IMR-90 (cell line): ENCODE measurements around the gene PLEKHH1. TPM values are rescaled to one million over a fixed set of nuclear protein-coding genes. Genes with fewer than 3 reads are reported as not detected.
A peak's percentile ranks its signal among the peaks of the same experiment; 100 is the strongest.

ENCODE experiments used
- ATAC-seq: fragments of 200-7000 bp; cut with Tn5 transposase; 2 replicates; pipeline ENCODE4 v1.9.1; 2020; ENCODE audit warnings: low read depth, mild to moderate bottlenecking, moderate library complexity
- BruUV-seq: library from RNA; stranded (reverse); fragments of 400-500 nt; replicated peaks from 2 replicates; lab custom pipeline; 2021; lab: Mats Ljungman, UMichigan
- CTCF ChIA-PET: fragments of 300-600 bp; formaldehyde crosslinking; extraction: SDS; loops from one replicate; lab custom pipeline; 2021; ENCODE audit warnings: antibody characterized with exemption; lab: Yijun Ruan, JAX
- POLR2A ChIA-PET: fragments of 300-600 bp; sonication (Branson Sonifier 250); formaldehyde crosslinking; loops from one replicate; lab custom pipeline; 2022; ENCODE audit warnings: antibody characterized with exemption; ENCODE audit not compliant: unreplicated experiment; lab: Charles Lee
- DNase-seq: peaks from one replicate; pipeline ENCODE4 v3.0.0; 2013
- H2AFZ ChIP-seq: replicated peaks from 2 replicates; pipeline ENCODE3; 2013; ENCODE audit warnings: low read length, mild to moderate bottlenecking; ENCODE audit not compliant: poor library complexity
- H2AK5ac ChIP-seq: 2 replicates; pipeline ENCODE4 v1.6.1; 2013; ENCODE audit warnings: low read depth, low read length, inconsistent platforms
- H2AK9ac ChIP-seq: replicated peaks from 2 replicates; pipeline ENCODE3; 2013; ENCODE audit warnings: mild to moderate bottlenecking, low read depth, low read length, moderate library complexity; ENCODE audit not compliant: poor library complexity
- H2BK120ac ChIP-seq: 2 replicates; pipeline ENCODE4 v1.6.1; 2013; ENCODE audit warnings: low read depth, low read length, inconsistent platforms
- H2BK15ac ChIP-seq: 3 replicates; pipeline ENCODE4 v1.6.1; 2013; ENCODE audit warnings: low read depth, low read length, inconsistent platforms
- H2BK20ac ChIP-seq: 2 replicates; pipeline ENCODE4 v1.6.1; 2013; ENCODE audit warnings: low read depth, mild to moderate bottlenecking, inconsistent platforms, low read length, moderate library complexity
- H2BK5ac ChIP-seq: 2 replicates; pipeline ENCODE4 v1.6.1; 2013; ENCODE audit warnings: mild to moderate bottlenecking, low read depth, low read length, inconsistent platforms; ENCODE audit not compliant: poor library complexity, severe bottlenecking
- H3K14ac ChIP-seq: replicated peaks from 2 replicates; pipeline ENCODE4 v1.6.1; 2013; ENCODE audit warnings: low read depth, low read length, inconsistent platforms
- H3K18ac ChIP-seq: 2 replicates; pipeline ENCODE4 v1.6.1; 2013; ENCODE audit warnings: low read depth, low read length, control low read depth
- H3K23ac ChIP-seq: 2 replicates; pipeline ENCODE4 v1.6.1; 2013; ENCODE audit warnings: low read depth, low read length, inconsistent platforms
- H3K27ac ChIP-seq: 2 replicates; pipeline ENCODE4 v1.5.1; 2013; ENCODE audit warnings: mild to moderate bottlenecking, control low read depth, low read length; ENCODE audit not compliant: insufficient read depth
- H3K27me3 ChIP-seq: 2 replicates; pipeline ENCODE4 v1.6.1; 2013; ENCODE audit warnings: low read length; ENCODE audit not compliant: control insufficient read depth, insufficient read depth
- H3K36me3 ChIP-seq: 2 replicates; pipeline ENCODE4 v1.6.1; 2013; ENCODE audit warnings: low read length, mixed read lengths; ENCODE audit not compliant: control insufficient read depth, insufficient read depth
- H3K4ac ChIP-seq: 2 replicates; pipeline ENCODE4 v1.6.1; 2013; ENCODE audit warnings: low read depth, low read length, inconsistent platforms
- H3K4me1 ChIP-seq: 2 replicates; pipeline ENCODE4 v1.6.1; 2013; ENCODE audit warnings: low read length, mixed read lengths; ENCODE audit not compliant: control insufficient read depth, insufficient read depth
- H3K4me2 ChIP-seq: 2 replicates; pipeline ENCODE4 v1.6.1; 2013; ENCODE audit warnings: low read depth, mild to moderate bottlenecking, control low read depth, low read length, moderate library complexity
- H3K4me3 ChIP-seq: 2 replicates; pipeline ENCODE4 v1.5.1; 2013; ENCODE audit warnings: low read depth, mild to moderate bottlenecking, control low read depth, low read length, moderate library complexity; ENCODE audit not compliant: insufficient read depth
- H3K56ac ChIP-seq: 2 replicates; pipeline ENCODE4 v1.6.1; 2013; ENCODE audit warnings: low read length, inconsistent platforms; ENCODE audit not compliant: insufficient read depth; ENCODE audit errors: extremely low read depth
- H3K79me1 ChIP-seq, 2 experiments: 2 replicates each; pipeline ENCODE4 v1.6.1; 2013; ENCODE audit warnings: low read length in 2 of 2, inconsistent platforms in 1 of 2, low read depth in 1 of 2
- H3K9ac ChIP-seq: 2 replicates; pipeline ENCODE4 v1.6.1; 2013; ENCODE audit warnings: low read depth, low read length, control low read depth
- H3K9me1 ChIP-seq: 2 replicates; pipeline ENCODE4 v1.6.1; 2013; ENCODE audit warnings: low read length, inconsistent platforms; ENCODE audit not compliant: insufficient read depth
- H3K9me3 ChIP-seq: 2 replicates; pipeline ENCODE4 v1.6.1; 2013; ENCODE audit warnings: low read length; ENCODE audit not compliant: control insufficient read depth, insufficient read depth
- H4K20me1 ChIP-seq: 2 replicates; pipeline ENCODE4 v1.6.1; 2013; ENCODE audit warnings: low read length, inconsistent platforms; ENCODE audit not compliant: insufficient read depth
- H4K5ac ChIP-seq: 2 replicates; pipeline ENCODE4 v1.6.1; 2013; ENCODE audit warnings: mild to moderate bottlenecking, low read depth, low read length, control low read depth
- H4K8ac ChIP-seq, 2 experiments: 2 replicates each; pipeline ENCODE4 v1.6.1; 2013; ENCODE audit warnings: low read depth in 2 of 2, low read length in 2 of 2, control low read depth in 1 of 2, inconsistent platforms in 1 of 2
- H4K91ac ChIP-seq: 2 replicates; pipeline ENCODE4 v1.6.1; 2013; ENCODE audit warnings: low read depth, low read length, inconsistent platforms; ENCODE audit not compliant: insufficient read depth
- RAD21 ChIP-seq: IDR thresholded peaks from 2 replicates; pipeline ENCODE4 v1.6.1; 2012; ENCODE audit warnings: low read length, improper control_type of control experiment
- SMC3 ChIP-seq: fragments of 150-350 bp; IDR thresholded peaks from 2 replicates; pipeline ENCODE4 v1.6.1; 2016; ENCODE audit warnings: low read depth, mild to moderate bottlenecking, antibody characterized with exemption, low read length, moderate library complexity
- WGBS, 2 experiments: methylation state at CpG; one replicate each; pipeline versions ENCODE4 v1.1.5 to v1.1.7; 2013; ENCODE audit warnings: missing lambda C conversion rate in 2 of 2; ENCODE audit not compliant: insufficient read length in 1 of 2; ENCODE audit errors: extremely low coverage in 2 of 2; 5-methylcytosine and 5-hydroxymethylcytosine counted together
- dilution Hi-C: fragments of 300-500 bp; cut with HindIII; formaldehyde crosslinking; loops from one replicate; pipeline ENCODE4 v1.14.3; 2018; ENCODE audit warnings: low sequenced_read_pairs; ENCODE audit not compliant: unreplicated experiment
- in situ Hi-C: fragments of 300-500 bp; cut with MboI; formaldehyde crosslinking; loops from 3 replicates; pipeline ENCODE4 v1.14.3; 2019; ENCODE audit warnings: low sequenced_read_pairs, inconsistent platforms, mixed read lengths
- intact Hi-C: fragments of 100-400 bp; cut with micrococcal nuclease; formaldehyde crosslinking; loops from 2 replicates; pipeline ENCODE4 v1.10.0; 2022
- polyA plus RNA-seq, 3 experiments: library from polyadenylated mRNA; depleted of rRNA; stranded (reverse); fragments of >200 nt; gene quantifications; 2 replicates each; pipeline ENCODE4 v1.2.3, GENCODE V29; 2012; ENCODE audit warnings: low replicate concordance in 1 of 3
- total RNA-seq: library from RNA; depleted of rRNA; stranded (reverse); fragments of >200 nt; gene quantifications from 2 replicates; pipeline ENCODE4 v1.2.3, GENCODE V29; 2012
- TF ChIP-seq, protein P1 (sequence below): conservative IDR thresholded peaks from 2 replicates; pipeline ENCODE4 v1.5.1; 2012; ENCODE audit warnings: mild to moderate bottlenecking, low read depth, low read length, improper control_type of control experiment
- TF ChIP-seq, protein P2 (sequence below): fragments of 150-350 bp; IDR thresholded peaks from 2 replicates; pipeline ENCODE4 v1.6.1; 2016; ENCODE audit warnings: low read depth, mild to moderate bottlenecking, low read length, moderate library complexity, borderline replicate concordance

PLEKHH1 gene
- total and polyA plus RNA-seq, 2 of the 4 experiments (the other 2 are of a cell fraction): under 0.01 to 0.34 TPM

DNA sequence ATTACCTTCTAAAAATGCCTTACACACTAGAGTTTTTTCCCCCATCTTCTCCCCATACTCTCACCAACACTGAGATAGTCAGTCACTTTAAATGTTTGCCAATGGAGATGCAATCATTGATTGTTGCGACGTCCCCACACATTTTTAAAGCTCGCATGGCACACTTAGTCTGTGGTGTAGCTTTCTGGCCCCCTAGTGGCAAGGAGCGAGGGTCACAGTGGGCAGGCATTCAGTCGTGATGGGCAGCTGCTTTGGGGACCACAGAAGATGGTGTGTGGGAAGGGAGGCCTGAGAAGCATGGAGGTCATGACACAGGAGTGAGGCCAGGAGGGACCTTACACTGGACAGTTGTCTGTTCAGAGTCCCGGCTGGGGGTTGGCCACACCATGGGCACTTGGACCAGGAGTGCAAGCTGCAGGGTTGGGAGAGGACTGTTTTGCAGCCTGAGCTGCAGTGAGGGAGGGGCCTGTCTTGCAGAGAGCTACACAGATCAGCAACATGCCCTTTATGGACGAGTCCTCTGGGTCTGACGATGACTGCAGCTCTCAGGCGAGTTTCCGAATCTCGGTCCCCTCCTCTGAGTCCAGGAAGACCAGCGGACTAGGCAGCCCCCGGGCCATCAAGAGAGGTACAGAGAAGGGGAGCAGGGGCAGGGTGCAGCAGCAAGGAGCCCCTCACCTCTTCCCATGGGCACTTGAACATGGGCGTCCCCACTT lies 38.3 kb downstream of the PLEKHH1 start:
- Histone ChIP-seq H2AFZ (peak overlapping the region; percentile 71), H2AK9ac (peak overlapping the region; percentile 11), H3K27me3 (peaks cover 9% of the 10 kb centered on the region), H3K4me1 (no peaks in the 10 kb centered on the region), H3K36me3 (no peaks in the 10 kb centered on the region), H3K23ac (no peak overlapping the region), H3K56ac (no peak overlapping the region), H2BK5ac (no peak overlapping the region), H3K4me2 (no peak overlapping the region), H4K91ac (no peak overlapping the region), H3K27ac (no peak overlapping the region), H4K5ac (no peak overlapping the region), H2BK120ac (no peak overlapping the region), H3K79me1 (no peaks in the 10 kb centered on the region), H3K4me3 (no peak overlapping the region), H4K20me1 (no peaks in the 10 kb centered on the region), H3K14ac (no peak overlapping the region), H2BK15ac (no peak overlapping the region), H3K9me3 (no peaks in the 10 kb centered on the region), H2BK20ac (no peak overlapping the region), H3K9ac (no peak overlapping the region), H4K8ac (no peak overlapping the region), H2AK5ac (no peak overlapping the region), H3K18ac (no peak overlapping the region), H3K9me1 (no peaks in the 10 kb centered on the region), H3K4ac (no peak overlapping the region)
- TF ChIP-seq SMC3: peak; percentile 80
- TF ChIP-seq, protein P1, sequence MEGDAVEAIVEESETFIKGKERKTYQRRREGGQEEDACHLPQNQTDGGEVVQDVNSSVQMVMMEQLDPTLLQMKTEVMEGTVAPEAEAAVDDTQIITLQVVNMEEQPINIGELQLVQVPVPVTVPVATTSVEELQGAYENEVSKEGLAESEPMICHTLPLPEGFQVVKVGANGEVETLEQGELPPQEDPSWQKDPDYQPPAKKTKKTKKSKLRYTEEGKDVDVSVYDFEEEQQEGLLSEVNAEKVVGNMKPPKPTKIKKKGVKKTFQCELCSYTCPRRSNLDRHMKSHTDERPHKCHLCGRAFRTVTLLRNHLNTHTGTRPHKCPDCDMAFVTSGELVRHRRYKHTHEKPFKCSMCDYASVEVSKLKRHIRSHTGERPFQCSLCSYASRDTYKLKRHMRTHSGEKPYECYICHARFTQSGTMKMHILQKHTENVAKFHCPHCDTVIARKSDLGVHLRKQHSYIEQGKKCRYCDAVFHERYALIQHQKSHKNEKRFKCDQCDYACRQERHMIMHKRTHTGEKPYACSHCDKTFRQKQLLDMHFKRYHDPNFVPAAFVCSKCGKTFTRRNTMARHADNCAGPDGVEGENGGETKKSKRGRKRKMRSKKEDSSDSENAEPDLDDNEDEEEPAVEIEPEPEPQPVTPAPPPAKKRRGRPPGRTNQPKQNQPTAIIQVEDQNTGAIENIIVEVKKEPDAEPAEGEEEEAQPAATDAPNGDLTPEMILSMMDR: peak; percentile 85
- peak; percentile 77 for TF ChIP-seq RAD21
- TF ChIP-seq, protein P2, sequence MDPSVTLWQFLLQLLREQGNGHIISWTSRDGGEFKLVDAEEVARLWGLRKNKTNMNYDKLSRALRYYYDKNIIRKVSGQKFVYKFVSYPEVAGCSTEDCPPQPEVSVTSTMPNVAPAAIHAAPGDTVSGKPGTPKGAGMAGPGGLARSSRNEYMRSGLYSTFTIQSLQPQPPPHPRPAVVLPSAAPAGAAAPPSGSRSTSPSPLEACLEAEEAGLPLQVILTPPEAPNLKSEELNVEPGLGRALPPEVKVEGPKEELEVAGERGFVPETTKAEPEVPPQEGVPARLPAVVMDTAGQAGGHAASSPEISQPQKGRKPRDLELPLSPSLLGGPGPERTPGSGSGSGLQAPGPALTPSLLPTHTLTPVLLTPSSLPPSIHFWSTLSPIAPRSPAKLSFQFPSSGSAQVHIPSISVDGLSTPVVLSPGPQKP: no peak
- in situ Hi-C loops: no loop called here
- ChIA-PET POLR2A (no interaction called here), CTCF (interaction anchor here (0.6 to 3.6 kb wide), 20 partner anchors 9 to 187 kb away, joined by 3 to 39 read pairs (median 4); partner anchors contain the start of genes PIGH and PLEKHH1)
- WGBS, 2 experiments: no CpG with 5 or more reads among the region's 14 CpGs
- peak; percentile 44 for DNase-seq
- dilution Hi-C loops: no loop called here
- peak; percentile 95 for ATAC-seq
- intact Hi-C loops: loop anchor here (1.0 kb wide), 2 partner anchors 45 to 144 kb away; no protein-coding TSS in a partner anchor
- no TSS peak for BruUV-seq
